Astrocyte (in vitro differentiated cells and primary cell): ENCODE measurements around the gene PHF12.

Source experiments
- EZH2 ChIP-seq: IDR thresholded peaks from 2 replicates; pipeline ENCODE4 v1.6.1; 2012; ENCODE audit warnings: mild to moderate bottlenecking, low read length, inconsistent platforms; ENCODE audit not compliant: insufficient read depth
- TF ChIP-seq, protein P1 (sequence below): IDR thresholded peaks from 2 replicates; pipeline ENCODE4 v1.5.1; 2011; ENCODE audit warnings: low read depth, mild to moderate bottlenecking, inconsistent platforms, low read length, moderate library complexity; ENCODE audit not compliant: insufficient read depth

DNA sequence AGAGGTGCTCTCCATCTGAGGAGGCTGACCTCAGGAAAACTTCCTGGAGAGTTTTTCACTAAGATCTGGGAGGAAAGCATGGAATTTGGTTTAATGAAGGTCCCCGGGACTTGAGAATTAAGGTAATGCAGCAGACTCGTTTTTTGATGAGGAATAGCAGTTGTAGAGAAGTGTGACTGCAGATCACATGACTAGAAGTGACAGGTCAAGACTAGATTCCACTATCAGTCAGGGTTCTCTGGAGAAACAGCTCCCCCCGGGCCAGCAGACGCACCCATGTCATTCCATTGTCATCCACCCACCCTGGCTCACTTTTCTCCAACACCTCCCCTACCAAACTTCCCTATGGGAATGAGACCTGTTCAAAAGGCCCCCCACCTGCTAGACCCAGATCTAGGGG lies 46.5 kb downstream of the PHF12 start:
- no peak for TF ChIP-seq EZH2
- TF ChIP-seq, protein P1, sequence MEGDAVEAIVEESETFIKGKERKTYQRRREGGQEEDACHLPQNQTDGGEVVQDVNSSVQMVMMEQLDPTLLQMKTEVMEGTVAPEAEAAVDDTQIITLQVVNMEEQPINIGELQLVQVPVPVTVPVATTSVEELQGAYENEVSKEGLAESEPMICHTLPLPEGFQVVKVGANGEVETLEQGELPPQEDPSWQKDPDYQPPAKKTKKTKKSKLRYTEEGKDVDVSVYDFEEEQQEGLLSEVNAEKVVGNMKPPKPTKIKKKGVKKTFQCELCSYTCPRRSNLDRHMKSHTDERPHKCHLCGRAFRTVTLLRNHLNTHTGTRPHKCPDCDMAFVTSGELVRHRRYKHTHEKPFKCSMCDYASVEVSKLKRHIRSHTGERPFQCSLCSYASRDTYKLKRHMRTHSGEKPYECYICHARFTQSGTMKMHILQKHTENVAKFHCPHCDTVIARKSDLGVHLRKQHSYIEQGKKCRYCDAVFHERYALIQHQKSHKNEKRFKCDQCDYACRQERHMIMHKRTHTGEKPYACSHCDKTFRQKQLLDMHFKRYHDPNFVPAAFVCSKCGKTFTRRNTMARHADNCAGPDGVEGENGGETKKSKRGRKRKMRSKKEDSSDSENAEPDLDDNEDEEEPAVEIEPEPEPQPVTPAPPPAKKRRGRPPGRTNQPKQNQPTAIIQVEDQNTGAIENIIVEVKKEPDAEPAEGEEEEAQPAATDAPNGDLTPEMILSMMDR, result no peak
